ENCODE results near the gene SMPD4. TPM values are rescaled to one million over a fixed set of nuclear protein-coding genes. Genes with fewer than 3 reads are reported as not detected.
"Not testable (repeated sequence)": the region's sequence is repeated elsewhere in the genome, so short reads cannot be mapped to it uniquely, and the experiment has no call there.

SMPD4 gene
- total RNA-seq, 1 donor from 2014 or later: 35.7 TPM

- intact Hi-C loops (cut with DNase I); H3K36me3 ChIP-seq; H3K27me3 ChIP-seq (ENCODE audit: low read depth); H3K9me3 ChIP-seq: not testable (repeated sequence)
- peak within 1 kb of the TSS; percentile 92 for H3K27ac ChIP-seq
- peak; percentile 67 for TF ChIP-seq CTCF (IDR thresholded peaks at IDR 0.05)
- H3K4me1 ChIP-seq: peaks cover 19% of the 10 kb centered on the region
- DNase-seq (peak; percentile 92), ATAC-seq (peak; percentile 95 to 97)
- H3K4me3 ChIP-seq: peak within 1 kb of the TSS; percentile 92
These were observed 679 bp upstream of the SMPD4 start, which contains the start of gene MZT2B for GRCh38 chr2:130181880-130182682. Gene MZT2B (plus strand): TSS chr2:130182262. CDS start chr2:130182283, 21 bp downstream.

- DNase-seq; ATAC-seq; H3K9me3 ChIP-seq; H3K27me3 ChIP-seq (ENCODE audit: low read depth); intact Hi-C loops (cut with DNase I); H3K36me3 ChIP-seq: not testable (repeated sequence)
- peak overlapping the region; percentile 92 for H3K4me3 ChIP-seq
- peak overlapping the region; percentile 92 for H3K27ac ChIP-seq
- H3K4me1 ChIP-seq: peaks cover 19% of the 10 kb centered on the region
These were observed 738 bp downstream of the SMPD4 start for GRCh38 chr2:130180404-130181324.

GRCh38 chr2:130174866-130175265, 6.5 kb downstream of the SMPD4 start:
- intact Hi-C loops (cut with DNase I): not testable (repeated sequence)

GRCh38 chr2:130169896-130170295, 11.5 kb downstream of the SMPD4 start:
- peaks cover 96% of the 10 kb centered on the region for H3K36me3 ChIP-seq
- H3K4me3 ChIP-seq: no peak overlapping the region
- no peak for DNase-seq
- no peaks in the 10 kb centered on the region for H3K27me3 ChIP-seq (ENCODE audit: low read depth)
- no peak for TF ChIP-seq CTCF (IDR thresholded peaks at IDR 0.05)
- H3K27ac ChIP-seq: no peak overlapping the region
- no peaks in the 10 kb centered on the region for H3K4me1 ChIP-seq
- no peak for ATAC-seq
- H3K9me3 ChIP-seq: no peaks in the 10 kb centered on the region
- intact Hi-C loops (cut with DNase I): no loop called here

More at GRCh38 chr2:130174866-130175265, 6.5 kb downstream of the SMPD4 start:
- not testable (repeated sequence) for H3K9me3 ChIP-seq; DNase-seq; H3K4me3 ChIP-seq; H3K27ac ChIP-seq; ATAC-seq; H3K27me3 ChIP-seq (ENCODE audit: low read depth); H3K4me1 ChIP-seq
- H3K36me3 ChIP-seq: peaks cover 66% of the 10 kb centered on the region

- intact Hi-C loops (cut with DNase I); H3K4me1 ChIP-seq; H3K27me3 ChIP-seq (ENCODE audit: low read depth); DNase-seq; H3K27ac ChIP-seq; H3K9me3 ChIP-seq; ATAC-seq; H3K4me3 ChIP-seq: not testable (repeated sequence)
- peaks cover 96% of the 10 kb centered on the region for H3K36me3 ChIP-seq
These were observed 12.2 kb downstream of the SMPD4 start for GRCh38 chr2:130169163-130169562.

- ATAC-seq; H3K27me3 ChIP-seq (ENCODE audit: low read depth); intact Hi-C loops (cut with DNase I); DNase-seq; H3K4me3 ChIP-seq; H3K27ac ChIP-seq; H3K4me1 ChIP-seq; H3K9me3 ChIP-seq: not testable (repeated sequence)
- peaks cover 93% of the 10 kb centered on the region for H3K36me3 ChIP-seq
These were observed 14.8 kb downstream of the SMPD4 start for GRCh38 chr2:130166611-130167010.

GRCh38 chr2:130165293-130166016, 15.9 kb downstream of the SMPD4 start:
- Histone ChIP-seq H3K4me3 (no peak overlapping the region), H3K9me3 (no peaks in the 10 kb centered on the region), H3K27ac (no peak overlapping the region), H3K27me3 (ENCODE audit: low read depth) (no peaks in the 10 kb centered on the region), H3K36me3 (peaks cover 81% of the 10 kb centered on the region), H3K4me1 (no peaks in the 10 kb centered on the region)
- ATAC-seq (no peak), DNase-seq (no peak)
- no peak for TF ChIP-seq CTCF (IDR thresholded peaks at IDR 0.05)
- intact Hi-C loops (cut with DNase I): no loop called here

Data from lower lobe of right lung (tissue), 2 donors.